Thyroid gland (tissue), 4 donors: Measurements from ENCODE around the gene DOCK3. TPM values are rescaled to one million over a fixed set of nuclear protein-coding genes. Genes with fewer than 3 reads are reported as not detected.
"Not testable (repeated sequence)": the region's sequence is repeated elsewhere in the genome, so short reads cannot be mapped to it uniquely, and the experiment has no call there.

Source experiments
- DNase-seq, 2 donors: peaks; one replicate each; pipeline ENCODE4 v3.0.0-alpha.2; 2019
- H3K27ac ChIP-seq, 3 donors: fragments of 200-600 bp; sonication (generic); 1 replicate in 2 of 3; 2 replicates in 1 of 3; pipeline ENCODE4 v1.5.1; 2016 to 2019; ENCODE audit warnings: mild to moderate bottlenecking in 1 of 3, moderate library complexity in 1 of 3
- H3K27me3 ChIP-seq: fragments of 200-600 bp; sonication (generic); one replicate; pipeline ENCODE4 v1.5.1; 2019
- H3K36me3 ChIP-seq, 2 donors: fragments of 200-600 bp; sonication (generic); one replicate each; pipeline ENCODE4 v1.5.1; 2016 to 2019
- H3K4me1 ChIP-seq, 2 donors: fragments of 200-600 bp; sonication (generic); one replicate each; pipeline ENCODE4 v1.5.1; 2017 to 2019
- H3K4me3 ChIP-seq, 3 donors: fragments of 200-600 bp; sonication (generic); replicated peaks in 1 of 3; 1 replicate in 2 of 3; 2 replicates in 1 of 3; pipeline ENCODE4 v1.5.1; 2016; ENCODE audit warnings: mild to moderate bottlenecking in 1 of 3
- H3K9me3 ChIP-seq: fragments of 200-600 bp; sonication (generic); one replicate; pipeline ENCODE4 v1.5.1; 2017
- POLR2A ChIP-seq, 2 donors: fragments of 450-650 bp; IDR thresholded peaks; one replicate each; pipeline ENCODE4 v1.6.1; 2017; ENCODE audit warnings: antibody characterized with exemption in 2 of 2, mild to moderate bottlenecking in 2 of 2, moderate library complexity in 1 of 2
- WGBS, 2 donors: methylation state at CpG; one replicate each; pipeline ENCODE4 v1.1.5; 2017; 5-methylcytosine and 5-hydroxymethylcytosine counted together
- intact Hi-C: fragments of 100-400 bp; cut with DNase I; formaldehyde crosslinking; loops from one replicate; pipeline ENCODE4 v1.15.1; 2023
- total RNA-seq, 4 donors: library from RNA; depleted of rRNA; stranded (reverse); fragments of >200 nt; gene quantifications; one replicate each; pipeline ENCODE4 v1.2.3, GENCODE V29; 2016
- TF ChIP-seq, protein P1 (sequence below), 6 experiments: fragments of 200-600 bp in 3 of 6; fragments of 450-650 bp in 3 of 6; sonication (generic) in 3 of 6; IDR thresholded peaks; one replicate each; pipeline ENCODE4 v1.5.1; 2016 to 2019; ENCODE audit warnings: antibody characterized with exemption in 6 of 6, mild to moderate bottlenecking in 2 of 6, inconsistent platforms in 1 of 6, moderate library complexity in 1 of 6

The DOCK3 gene
- total RNA-seq, 4 donors from 2014 or later: 15.7 to 54.2 (median 21.1) TPM

DNA sequence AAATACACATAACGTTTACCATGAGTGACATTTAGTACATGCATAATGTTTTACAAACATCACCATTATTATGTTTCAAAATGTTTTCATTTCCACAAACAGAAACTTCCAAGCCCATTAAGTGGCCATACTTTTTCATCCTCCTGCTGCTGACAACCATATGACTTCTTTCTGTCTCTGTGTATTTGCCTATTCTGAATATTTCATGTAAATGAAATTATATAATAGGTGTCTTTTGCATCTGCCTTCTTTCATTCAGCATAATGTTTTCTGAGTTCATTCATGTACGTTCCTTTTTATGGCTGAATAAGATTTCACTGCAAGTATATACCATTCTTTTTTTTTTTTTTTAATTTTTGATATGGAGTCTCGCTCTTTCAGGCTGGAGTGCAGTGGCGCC lies 209.0 kb downstream of the DOCK3 start:
- DNase-seq: no peak
- 92 to 95% methylated on average over 4 of the region's 4 CpGs for WGBS, 2 donors
- no peak overlapping the region for H3K27ac ChIP-seq
- H3K4me3 ChIP-seq: no peak overlapping the region
- intact Hi-C loops: no loop called here
- no peaks in the 10 kb centered on the region for H3K36me3 ChIP-seq
- TF ChIP-seq, protein P1, sequence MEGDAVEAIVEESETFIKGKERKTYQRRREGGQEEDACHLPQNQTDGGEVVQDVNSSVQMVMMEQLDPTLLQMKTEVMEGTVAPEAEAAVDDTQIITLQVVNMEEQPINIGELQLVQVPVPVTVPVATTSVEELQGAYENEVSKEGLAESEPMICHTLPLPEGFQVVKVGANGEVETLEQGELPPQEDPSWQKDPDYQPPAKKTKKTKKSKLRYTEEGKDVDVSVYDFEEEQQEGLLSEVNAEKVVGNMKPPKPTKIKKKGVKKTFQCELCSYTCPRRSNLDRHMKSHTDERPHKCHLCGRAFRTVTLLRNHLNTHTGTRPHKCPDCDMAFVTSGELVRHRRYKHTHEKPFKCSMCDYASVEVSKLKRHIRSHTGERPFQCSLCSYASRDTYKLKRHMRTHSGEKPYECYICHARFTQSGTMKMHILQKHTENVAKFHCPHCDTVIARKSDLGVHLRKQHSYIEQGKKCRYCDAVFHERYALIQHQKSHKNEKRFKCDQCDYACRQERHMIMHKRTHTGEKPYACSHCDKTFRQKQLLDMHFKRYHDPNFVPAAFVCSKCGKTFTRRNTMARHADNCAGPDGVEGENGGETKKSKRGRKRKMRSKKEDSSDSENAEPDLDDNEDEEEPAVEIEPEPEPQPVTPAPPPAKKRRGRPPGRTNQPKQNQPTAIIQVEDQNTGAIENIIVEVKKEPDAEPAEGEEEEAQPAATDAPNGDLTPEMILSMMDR (IDR thresholded peaks at IDR 0.05): no peak
- TF ChIP-seq POLR2A (IDR thresholded peaks at IDR 0.05): no peak
- no peaks in the 10 kb centered on the region for H3K9me3 ChIP-seq
- no peaks in the 10 kb centered on the region for H3K4me1 ChIP-seq
- no peaks in the 10 kb centered on the region for H3K27me3 ChIP-seq

DNA sequence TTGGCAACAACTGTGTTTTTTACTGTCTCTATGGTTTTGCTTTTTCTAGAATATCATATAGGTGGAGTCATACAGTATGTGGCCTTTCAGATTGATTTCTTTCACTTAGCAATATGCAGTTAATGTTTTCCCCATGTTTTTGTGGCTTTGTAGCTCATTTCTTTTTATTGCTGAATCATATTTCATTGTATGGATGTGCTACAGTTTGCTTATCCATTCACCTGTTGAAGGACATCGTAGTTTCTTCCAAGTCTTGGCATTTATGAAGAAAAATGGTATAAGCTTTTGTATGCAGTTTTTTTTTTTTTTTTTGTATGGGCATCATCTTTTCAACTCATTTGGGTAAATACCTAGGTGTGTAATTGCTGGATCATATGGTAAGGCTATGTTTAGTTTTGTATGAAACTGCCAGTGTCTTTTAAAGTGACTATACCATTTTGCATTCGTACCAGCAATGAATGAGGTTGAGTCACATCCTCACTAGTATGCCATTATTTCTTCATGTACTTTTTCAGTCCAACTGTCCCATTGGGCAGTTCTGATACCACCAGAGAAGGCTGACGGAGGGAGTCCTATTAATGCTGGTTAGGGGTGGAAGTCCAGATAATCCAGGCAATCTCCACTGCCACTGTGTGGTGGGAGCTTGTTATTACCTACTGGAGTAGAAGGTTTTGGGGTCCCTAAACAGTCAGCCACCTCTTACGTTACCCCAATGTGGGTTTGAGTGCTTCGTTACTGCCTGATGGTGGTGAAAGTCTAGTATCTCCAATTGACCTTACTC lies 210.5 kb downstream of the DOCK3 start:
- DNase-seq: no peak
- Histone ChIP-seq H3K9me3 (no peaks in the 10 kb centered on the region), H3K4me3 (no peak overlapping the region), H3K4me1 (no peaks in the 10 kb centered on the region), H3K27me3 (no peaks in the 10 kb centered on the region), H3K27ac (no peak overlapping the region), H3K36me3 (no peaks in the 10 kb centered on the region)
- TF ChIP-seq POLR2A (IDR thresholded peaks at IDR 0.05): no peak
- TF ChIP-seq, protein P1 (IDR thresholded peaks at IDR 0.05): peak in 3 of 6 experiments; percentile 19 to 33 (median 24)
- WGBS, 2 donors: 70 to 82% methylated on average over 5 of the region's 5 CpGs
- intact Hi-C loops: no loop called here

DNA sequence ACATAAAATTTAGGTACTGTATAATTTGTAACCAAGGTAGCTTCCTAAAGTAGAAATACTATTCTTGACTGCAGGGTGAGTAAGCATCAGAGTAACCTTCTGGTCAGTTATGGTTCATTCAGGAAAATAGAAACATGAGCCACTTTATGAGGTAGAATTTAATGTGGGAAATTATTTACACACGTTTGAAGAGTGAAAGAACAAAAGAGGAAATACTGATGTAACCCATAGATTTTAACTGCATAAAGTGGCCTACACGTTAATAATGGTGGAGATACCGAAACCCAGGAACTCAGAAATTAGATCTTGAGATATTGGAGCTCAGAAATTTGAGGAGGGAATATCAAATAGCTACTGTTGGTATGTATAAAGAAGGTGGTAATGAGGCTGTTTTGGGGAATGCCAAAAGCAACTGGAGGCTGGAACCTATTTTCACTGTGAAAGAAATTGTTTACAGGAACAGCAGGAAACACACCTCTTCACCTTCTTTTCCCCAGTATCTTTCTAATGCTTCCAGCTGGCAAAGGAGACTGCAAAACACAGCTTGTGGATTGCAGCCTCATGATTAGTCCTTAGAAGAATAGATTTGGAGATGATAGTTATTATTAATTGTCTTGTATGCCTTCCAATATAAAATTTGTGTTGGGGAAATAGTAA lies 216.1 kb downstream of the DOCK3 start:
- H3K4me3 ChIP-seq: no peak overlapping the region
- H3K27me3 ChIP-seq: no peaks in the 10 kb centered on the region
- intact Hi-C loops: no loop called here
- H3K4me1 ChIP-seq: no peaks in the 10 kb centered on the region
- TF ChIP-seq, protein P1 (IDR thresholded peaks at IDR 0.05): no peak
- TF ChIP-seq POLR2A (IDR thresholded peaks at IDR 0.05): no peak
- 57 to 58% methylated on average over 3 of the region's 3 CpGs for WGBS, 2 donors
- H3K27ac ChIP-seq: no peak overlapping the region
- DNase-seq: no peak
- no peaks in the 10 kb centered on the region for H3K9me3 ChIP-seq
- no peaks in the 10 kb centered on the region for H3K36me3 ChIP-seq

DNA sequence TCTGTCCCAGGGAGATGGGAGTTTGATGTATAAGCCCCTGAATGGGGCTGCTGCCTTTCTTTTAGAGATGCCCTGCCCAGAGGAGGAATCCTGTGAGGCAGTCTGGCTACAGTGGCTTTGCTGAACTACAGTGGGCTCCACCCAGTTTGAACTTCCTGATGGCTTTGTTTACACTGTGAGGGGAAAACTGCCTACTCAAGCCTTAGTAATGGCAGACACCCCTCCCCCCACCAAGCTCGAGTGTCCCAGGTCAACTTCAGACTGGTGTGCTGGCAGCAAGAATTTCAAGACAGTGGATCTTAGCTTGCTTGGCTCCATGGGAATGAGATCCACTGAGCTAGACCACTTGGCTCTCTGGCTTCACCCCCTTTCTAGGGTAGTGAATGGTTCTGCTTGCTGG lies 226.4 kb downstream of the DOCK3 start:
- H3K27ac ChIP-seq, intact Hi-C loops, H3K27me3 ChIP-seq, H3K4me3 ChIP-seq, H3K36me3 ChIP-seq, H3K9me3 ChIP-seq: not testable (repeated sequence)
- peaks cover 0 to 12% of the 10 kb centered on the region in 2 donors for H3K4me1 ChIP-seq
- DNase-seq: peak; percentile 36 to 62
- WGBS, 2 donors: no CpG with 5 or more reads among the region's 1 CpG

DNA sequence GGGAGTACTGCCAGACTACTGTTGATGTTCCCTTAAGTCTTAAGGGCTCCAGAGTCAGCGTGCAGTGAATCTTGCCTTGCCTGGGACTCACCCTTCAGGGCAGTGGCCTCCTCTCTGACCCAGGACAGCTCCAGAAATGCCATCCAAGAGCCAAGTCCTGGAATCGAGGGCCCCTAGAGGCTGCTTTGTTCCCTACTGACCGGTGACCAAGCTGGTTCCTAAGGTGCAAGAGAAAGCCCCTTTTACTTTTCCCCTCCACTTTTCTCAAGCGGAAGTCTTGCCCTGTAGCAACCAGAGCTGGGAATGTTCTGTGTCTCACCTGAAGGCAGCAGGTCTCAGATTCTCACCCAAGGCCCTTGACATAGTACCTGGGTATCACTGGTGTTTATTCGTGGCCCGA lies 238.0 kb downstream of the DOCK3 start:
- Histone ChIP-seq H3K27me3 (no peaks in the 10 kb centered on the region), H3K27ac (no peak overlapping the region), H3K4me1 (peaks cover 3 to 10% of the 10 kb centered on the region in 2 donors), H3K9me3 (no peaks in the 10 kb centered on the region), H3K4me3 (no peak overlapping the region), H3K36me3 (no peaks in the 10 kb centered on the region)
- peak in 1 of 2 donors; percentile 7 for DNase-seq
- intact Hi-C loops: no loop called here
- 66 to 79% methylated on average over 5 to 6 of the region's 6 CpGs for WGBS, 2 donors
- TF ChIP-seq, protein P1 (IDR thresholded peaks at IDR 0.05): no peak
- TF ChIP-seq POLR2A (IDR thresholded peaks at IDR 0.05): no peak
